ENCODE measurements around the gene CCDC85C.

CCDC85C gene

GRCh38 chr14:99586761-99587459, 17.1 kb downstream of the CCDC85C start:
- H2AFZ ChIP-seq (ENCODE audit: low read depth, low read length) = no peak overlapping the region
- H3K36me3 ChIP-seq (ENCODE audit: insufficient read depth, low read length) = no peaks in the 10 kb centered on the region
- H3K9me3 ChIP-seq (ENCODE audit: low read length) = no peaks in the 10 kb centered on the region
- no peak overlapping the region for H3K4me3 ChIP-seq (ENCODE audit: low read length)
- H3K4me1 ChIP-seq (ENCODE audit: insufficient read depth, low read length) = peaks cover 30% of the 10 kb centered on the region
- no peaks in the 10 kb centered on the region for H3K27me3 ChIP-seq (ENCODE audit: insufficient read depth, low read length)

GRCh38 chr14:99586054-99586760, 17.8 kb downstream of the CCDC85C start:
- H3K4me3 ChIP-seq (ENCODE audit: low read length) = no peak overlapping the region
- no peaks in the 10 kb centered on the region for H3K27me3 ChIP-seq (ENCODE audit: insufficient read depth, low read length)
- H3K4me1 ChIP-seq (ENCODE audit: insufficient read depth, low read length) = peaks cover 37% of the 10 kb centered on the region
- H2AFZ ChIP-seq (ENCODE audit: low read depth, low read length) = no peak overlapping the region
- H3K9me3 ChIP-seq (ENCODE audit: low read length) = no peaks in the 10 kb centered on the region
- no peaks in the 10 kb centered on the region for H3K36me3 ChIP-seq (ENCODE audit: insufficient read depth, low read length)

- Histone ChIP-seq H3K4me3 (ENCODE audit: low read length) (no peak overlapping the region), H3K36me3 (ENCODE audit: insufficient read depth, low read length) (no peaks in the 10 kb centered on the region), H2AFZ (ENCODE audit: low read depth, low read length) (no peak overlapping the region), H3K9me3 (ENCODE audit: low read length) (no peaks in the 10 kb centered on the region), H3K4me1 (ENCODE audit: insufficient read depth, low read length) (peaks cover 39% of the 10 kb centered on the region), H3K27me3 (ENCODE audit: insufficient read depth, low read length) (no peaks in the 10 kb centered on the region)
These were observed 19.2 kb downstream of the CCDC85C start for GRCh38 chr14:99584823-99585222.

- no peak overlapping the region for H3K4me3 ChIP-seq (ENCODE audit: low read length)
- H3K9me3 ChIP-seq (ENCODE audit: low read length) = no peaks in the 10 kb centered on the region
- H3K4me1 ChIP-seq (ENCODE audit: insufficient read depth, low read length) = peaks cover 30% of the 10 kb centered on the region
- H3K27me3 ChIP-seq (ENCODE audit: insufficient read depth, low read length) = no peaks in the 10 kb centered on the region
- H3K36me3 ChIP-seq (ENCODE audit: insufficient read depth, low read length) = no peaks in the 10 kb centered on the region
- H2AFZ ChIP-seq (ENCODE audit: low read depth, low read length) = no peak overlapping the region
These were observed 22.1 kb downstream of the CCDC85C start for GRCh38 chr14:99581938-99582337.

GRCh38 chr14:99581374-99581773, 22.6 kb downstream of the CCDC85C start:
- Histone ChIP-seq H3K27me3 (ENCODE audit: insufficient read depth, low read length) (no peaks in the 10 kb centered on the region), H3K4me3 (ENCODE audit: low read length) (no peak overlapping the region), H3K4me1 (ENCODE audit: insufficient read depth, low read length) (peaks cover 35% of the 10 kb centered on the region), H3K9me3 (ENCODE audit: low read length) (no peaks in the 10 kb centered on the region), H2AFZ (ENCODE audit: low read depth, low read length) (no peak overlapping the region), H3K36me3 (ENCODE audit: insufficient read depth, low read length) (no peaks in the 10 kb centered on the region)

GRCh38 chr14:99579903-99580571, 24.0 kb downstream of the CCDC85C start:
- Histone ChIP-seq H2AFZ (ENCODE audit: low read depth, low read length) (no peak overlapping the region), H3K27me3 (ENCODE audit: insufficient read depth, low read length) (no peaks in the 10 kb centered on the region), H3K4me3 (ENCODE audit: low read length) (no peak overlapping the region), H3K4me1 (ENCODE audit: insufficient read depth, low read length) (peaks cover 48% of the 10 kb centered on the region), H3K36me3 (ENCODE audit: insufficient read depth, low read length) (no peaks in the 10 kb centered on the region), H3K9me3 (ENCODE audit: low read length) (no peaks in the 10 kb centered on the region)

- Histone ChIP-seq H3K27me3 (ENCODE audit: insufficient read depth, low read length) (no peaks in the 10 kb centered on the region), H3K9me3 (ENCODE audit: low read length) (no peaks in the 10 kb centered on the region), H3K4me3 (ENCODE audit: low read length) (no peak overlapping the region), H2AFZ (ENCODE audit: low read depth, low read length) (no peak overlapping the region), H3K36me3 (ENCODE audit: insufficient read depth, low read length) (no peaks in the 10 kb centered on the region), H3K4me1 (ENCODE audit: insufficient read depth, low read length) (peaks cover 56% of the 10 kb centered on the region)
These were observed 24.7 kb downstream of the CCDC85C start for GRCh38 chr14:99579120-99579836.

GRCh38 chr14:99578541-99579101, 25.4 kb downstream of the CCDC85C start:
- H3K4me1 ChIP-seq (ENCODE audit: insufficient read depth, low read length) = peaks cover 62% of the 10 kb centered on the region

GRCh38 chr14:99576761-99577705, 27.0 kb downstream of the CCDC85C start:
- H3K4me3 ChIP-seq (ENCODE audit: low read length) = no peak overlapping the region
- no peaks in the 10 kb centered on the region for H3K9me3 ChIP-seq (ENCODE audit: low read length)
- H3K4me1 ChIP-seq (ENCODE audit: insufficient read depth, low read length) = peaks cover 74% of the 10 kb centered on the region
- H2AFZ ChIP-seq (ENCODE audit: low read depth, low read length) = no peak overlapping the region
- no peaks in the 10 kb centered on the region for H3K36me3 ChIP-seq (ENCODE audit: insufficient read depth, low read length)
- H3K27me3 ChIP-seq (ENCODE audit: insufficient read depth, low read length) = no peaks in the 10 kb centered on the region

More at GRCh38 chr14:99578541-99579101, 25.4 kb downstream of the CCDC85C start:
- H2AFZ ChIP-seq (ENCODE audit: low read depth, low read length) = no peak overlapping the region
- no peak overlapping the region for H3K4me3 ChIP-seq (ENCODE audit: low read length)
- no peaks in the 10 kb centered on the region for H3K27me3 ChIP-seq (ENCODE audit: insufficient read depth, low read length)
- H3K36me3 ChIP-seq (ENCODE audit: insufficient read depth, low read length) = no peaks in the 10 kb centered on the region
- no peaks in the 10 kb centered on the region for H3K9me3 ChIP-seq (ENCODE audit: low read length)

- no peak overlapping the region for H3K4me3 ChIP-seq (ENCODE audit: low read length)
- no peaks in the 10 kb centered on the region for H3K36me3 ChIP-seq (ENCODE audit: insufficient read depth, low read length)
- H3K27me3 ChIP-seq (ENCODE audit: insufficient read depth, low read length) = no peaks in the 10 kb centered on the region
- no peak overlapping the region for H2AFZ ChIP-seq (ENCODE audit: low read depth, low read length)
- H3K9me3 ChIP-seq (ENCODE audit: low read length) = no peaks in the 10 kb centered on the region
- peaks cover 74% of the 10 kb centered on the region for H3K4me1 ChIP-seq (ENCODE audit: insufficient read depth, low read length)
These were observed 27.7 kb downstream of the CCDC85C start for GRCh38 chr14:99576304-99576703.

GRCh38 chr14:99575043-99576023, 28.7 kb downstream of the CCDC85C start:
- Histone ChIP-seq H3K36me3 (ENCODE audit: insufficient read depth, low read length) (no peaks in the 10 kb centered on the region), H3K4me1 (ENCODE audit: insufficient read depth, low read length) (peaks cover 74% of the 10 kb centered on the region), H3K9me3 (ENCODE audit: low read length) (no peaks in the 10 kb centered on the region), H2AFZ (ENCODE audit: low read depth, low read length) (no peak overlapping the region), H3K4me3 (ENCODE audit: low read length) (no peak overlapping the region), H3K27me3 (ENCODE audit: insufficient read depth, low read length) (no peaks in the 10 kb centered on the region)
